ENCODE results near the gene SESN2. TPM values are rescaled to one million over a fixed set of nuclear protein-coding genes. Genes with fewer than 3 reads are reported as not detected.
A peak's percentile ranks its signal among the peaks of the same experiment; 100 is the strongest.

The SESN2 gene
- total RNA-seq: 10 to 100 TPM; 20.4 to 32.3 (median 27.6) TPM
- long read RNA-seq, donor 1, transcript SESN2-201 (10 exons, 3,453 nt): major isoform, 37 of 47 reads
- long read RNA-seq, donor 1, partial matches to known transcripts: 5 of 47 reads
- long read RNA-seq, donor 1, other reads (novel, unspliced or antisense): 5 of 47 reads
- long read RNA-seq, donor 2, transcript SESN2-201 (10 exons, 3,453 nt): major isoform, 33 of 43 reads
- long read RNA-seq, donor 2, partial matches to known transcripts: 1 of 43 reads
- long read RNA-seq, donor 2, other reads (novel, unspliced or antisense): 9 of 43 reads

GRCh38 chr1:28259252-28259933 lies at the start of gene SESN2:
TSS of gene SESN2 (plus strand) at chr1:28259518. CDS start at chr1:28259848, 330 bp downstream.
- DNase-seq: peak; percentile 99 to 100 (median 99)
- peak; percentile 9 for TF ChIP-seq CTCF (IDR thresholded peaks at IDR 0.05)
- peak within 1 kb of the TSS; percentile 97 for H3K4me3 ChIP-seq
- H3K36me3 ChIP-seq (ENCODE audit: low read depth): no peaks in the 10 kb centered on the region
- H3K4me1 ChIP-seq (ENCODE audit: low read depth): peaks cover 32% of the 10 kb centered on the region
- no peaks in the 10 kb centered on the region for H3K9me3 ChIP-seq
- ATAC-seq: peak; percentile 97
- intact Hi-C loops (cut with DNase I, micrococcal nuclease): no loop called here

- intact Hi-C loops (cut with DNase I, micrococcal nuclease): loop anchor here in 1 of 2 donors (2.0 kb wide), 1 partner anchor 119 kb away; no protein-coding TSS in a partner anchor
- no peak for ATAC-seq
- Histone ChIP-seq H3K36me3 (ENCODE audit: low read depth) (no peaks in the 10 kb centered on the region), H3K4me3 (no peak overlapping the region), H3K9me3 (no peaks in the 10 kb centered on the region), H3K4me1 (ENCODE audit: low read depth) (no peaks in the 10 kb centered on the region)
- no peak for TF ChIP-seq CTCF (IDR thresholded peaks at IDR 0.05)
- no peak for DNase-seq
These were observed 49.6 kb upstream of the SESN2 start for GRCh38 chr1:28209700-28210099.

GRCh38 chr1:28213315-28213714 lies 46.0 kb upstream of the SESN2 start:
- Histone ChIP-seq H3K4me1 (ENCODE audit: low read depth) (no peaks in the 10 kb centered on the region), H3K4me3 (no peak overlapping the region), H3K36me3 (ENCODE audit: low read depth) (no peaks in the 10 kb centered on the region), H3K9me3 (no peaks in the 10 kb centered on the region)
- no peak for TF ChIP-seq CTCF (IDR thresholded peaks at IDR 0.05)
- DNase-seq (no peak), ATAC-seq (no peak)
- intact Hi-C loops (cut with DNase I, micrococcal nuclease): no loop called here

GRCh38 chr1:28229089-28229488 lies 30.2 kb upstream of the SESN2 start:
- no peak for TF ChIP-seq CTCF (IDR thresholded peaks at IDR 0.05)
- Histone ChIP-seq H3K4me3 (no peak overlapping the region), H3K9me3 (no peaks in the 10 kb centered on the region), H3K4me1 (ENCODE audit: low read depth) (peaks cover 27% of the 10 kb centered on the region), H3K36me3 (ENCODE audit: low read depth) (peaks cover 7% of the 10 kb centered on the region)
- ATAC-seq (no peak), DNase-seq (no peak)
- intact Hi-C loops (cut with DNase I, micrococcal nuclease): no loop called here

- DNase-seq (no peak), ATAC-seq (no peak)
- TF ChIP-seq CTCF (IDR thresholded peaks at IDR 0.05): no peak
- H3K4me1 ChIP-seq (ENCODE audit: low read depth): peaks cover 30% of the 10 kb centered on the region
- H3K9me3 ChIP-seq: no peaks in the 10 kb centered on the region
- H3K36me3 ChIP-seq (ENCODE audit: low read depth): peaks cover 7% of the 10 kb centered on the region
- intact Hi-C loops (cut with DNase I, micrococcal nuclease): no loop called here
- no peak overlapping the region for H3K4me3 ChIP-seq
These were observed 29.3 kb upstream of the SESN2 start for GRCh38 chr1:28229996-28230395.
